ENCODE data around the gene NCAPH2. TPM values are rescaled to one million over a fixed set of nuclear protein-coding genes. Genes with fewer than 3 reads are reported as not detected.

Gene NCAPH2
- total RNA-seq, result 16.0 and 60.0 TPM in 2 replicates

GRCh38 chr22:50507991-50508884 lies at the start of gene NCAPH2:
Gene NCAPH2, plus strand, starts transcription at chr22:50508224. Its CDS starts 114 bp downstream, at chr22:50508338.

GRCh38 chr22:50474710-50475651 lies 33.0 kb upstream of the NCAPH2 start, which contains the start of gene SBF1:
Gene SBF1, minus strand, starts transcription at chr22:50475035. Its CDS starts 195 bp downstream, at chr22:50474840.

GRCh38 chr22:50481440-50482106 lies 26.5 kb upstream of the NCAPH2 start, which contains the start of gene ADM2:
Gene ADM2, plus strand, starts transcription at chr22:50481543. Its CDS starts 305 bp downstream, at chr22:50481848.

DNA sequence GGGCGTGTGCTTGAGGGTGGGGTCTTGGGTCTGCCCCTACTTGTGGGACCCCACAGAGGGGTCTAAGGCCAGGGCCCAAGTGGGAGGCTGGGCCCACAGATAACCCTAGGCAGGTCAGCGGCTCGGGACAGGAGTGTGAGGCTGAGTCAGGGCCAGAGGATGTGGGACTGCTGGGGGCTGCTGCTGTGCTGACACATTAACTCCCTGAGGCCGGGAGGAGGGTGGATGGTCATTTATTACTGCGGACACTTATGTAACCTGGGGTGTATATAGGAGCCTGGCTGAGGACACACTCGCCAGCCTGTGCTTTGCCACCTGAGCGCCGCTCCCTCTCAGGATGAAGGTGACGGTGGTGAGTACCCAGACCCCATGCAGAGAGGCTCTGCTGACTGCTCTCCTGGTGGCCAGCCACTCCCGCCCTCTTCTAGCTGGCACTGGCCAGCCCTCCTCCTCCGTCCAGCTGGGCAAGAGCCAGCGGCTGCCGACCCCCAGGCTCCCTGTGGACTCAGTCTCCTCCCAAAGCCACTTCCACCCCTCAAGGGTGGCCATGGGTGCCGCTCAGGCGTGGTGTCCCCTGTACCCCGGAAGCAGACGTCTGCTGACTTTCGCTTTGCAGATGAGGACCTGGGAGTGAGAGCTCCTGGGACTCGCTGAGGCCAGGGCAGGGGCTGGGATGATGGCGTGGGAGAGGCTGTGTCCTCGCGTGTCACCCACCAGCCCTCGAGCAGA lies 21.3 kb upstream of the NCAPH2 start, which contains the start of gene MIOX:
MIOX (plus strand) TSS at position 299 of the 729 bp plus-strand sequence; CDS start at position 338, 39 bp downstream.

DNA sequence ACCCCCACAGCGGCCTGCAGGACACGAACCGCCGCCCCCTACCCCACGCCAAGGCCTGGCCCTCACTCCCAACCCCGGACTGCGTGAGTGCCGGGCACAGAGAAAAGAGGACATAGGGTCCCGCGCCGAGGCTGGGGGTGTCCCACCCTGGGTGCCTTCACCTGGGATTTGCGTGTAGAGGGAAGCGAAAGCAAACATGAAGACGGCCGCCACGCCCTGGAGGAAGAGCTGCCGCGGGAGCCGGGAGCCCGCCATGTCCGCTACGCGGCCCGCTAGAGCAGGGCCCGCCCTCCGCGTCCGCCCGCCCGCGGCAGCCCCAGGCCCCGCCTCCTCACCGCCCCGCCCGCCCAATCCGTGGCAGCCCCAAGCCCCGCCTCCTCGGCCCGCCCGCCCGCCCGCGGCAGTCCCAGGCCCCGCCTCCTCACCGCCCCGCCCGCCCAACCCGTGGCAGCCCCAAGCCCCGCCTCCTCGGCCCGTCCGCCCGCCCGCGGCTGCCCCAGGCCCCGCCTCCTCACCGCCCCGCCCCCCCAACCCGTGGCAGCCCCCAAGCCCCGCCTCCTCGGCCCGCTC lies 518 bp upstream of the NCAPH2 start, which contains the start of gene LMF2:
LMF2 (minus strand) TSS at position 282 of the 570 bp plus-strand sequence; CDS start at position 255, 27 bp downstream.

GRCh38 chr22:50525104-50525857 lies 17.3 kb downstream of the NCAPH2 start, which contains the start of gene SCO2:
Gene SCO2, minus strand, starts transcription at chr22:50525598. Its CDS starts 1,187 bp downstream, at chr22:50524411.

DNA sequence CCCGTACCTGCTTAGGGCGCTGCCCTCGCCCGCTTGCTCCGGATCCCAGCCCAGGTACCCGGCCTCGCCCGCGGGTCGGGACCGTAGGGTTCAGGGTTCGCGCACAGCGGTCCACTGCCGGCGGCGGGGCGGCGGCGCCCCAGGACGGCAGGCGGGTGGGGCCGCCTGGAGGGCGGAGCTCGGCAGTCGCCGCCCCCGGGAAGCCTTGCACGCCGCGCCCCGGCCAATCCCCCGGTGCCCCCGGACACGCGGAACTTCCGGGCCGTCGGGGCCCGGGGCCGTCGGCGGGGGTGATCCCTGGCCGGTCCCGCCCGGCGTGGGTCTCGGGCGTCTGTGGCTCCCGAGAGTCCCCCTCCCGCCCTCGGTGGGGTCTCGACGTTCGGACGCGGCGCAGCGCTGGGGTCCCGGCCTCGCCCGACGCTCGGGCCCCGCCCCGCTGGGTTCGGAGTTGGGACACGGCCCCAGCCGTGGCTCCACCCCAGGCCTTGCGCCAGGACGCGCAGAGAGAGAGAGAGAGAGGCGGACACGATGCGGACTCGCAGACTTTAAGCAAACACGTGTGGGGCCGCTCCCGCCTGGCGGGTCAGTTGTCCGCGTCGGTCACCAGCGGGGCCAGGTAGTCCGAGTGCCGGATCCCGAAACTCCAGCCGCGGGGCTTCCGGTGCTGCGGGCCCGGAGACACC lies 22.0 kb downstream of the NCAPH2 start, which contains the start of gene TYMP:
TYMP (minus strand) TSS at position 116 of the 683 bp plus-strand sequence. CDS start 303 bp downstream, outside the sequence.

DNA sequence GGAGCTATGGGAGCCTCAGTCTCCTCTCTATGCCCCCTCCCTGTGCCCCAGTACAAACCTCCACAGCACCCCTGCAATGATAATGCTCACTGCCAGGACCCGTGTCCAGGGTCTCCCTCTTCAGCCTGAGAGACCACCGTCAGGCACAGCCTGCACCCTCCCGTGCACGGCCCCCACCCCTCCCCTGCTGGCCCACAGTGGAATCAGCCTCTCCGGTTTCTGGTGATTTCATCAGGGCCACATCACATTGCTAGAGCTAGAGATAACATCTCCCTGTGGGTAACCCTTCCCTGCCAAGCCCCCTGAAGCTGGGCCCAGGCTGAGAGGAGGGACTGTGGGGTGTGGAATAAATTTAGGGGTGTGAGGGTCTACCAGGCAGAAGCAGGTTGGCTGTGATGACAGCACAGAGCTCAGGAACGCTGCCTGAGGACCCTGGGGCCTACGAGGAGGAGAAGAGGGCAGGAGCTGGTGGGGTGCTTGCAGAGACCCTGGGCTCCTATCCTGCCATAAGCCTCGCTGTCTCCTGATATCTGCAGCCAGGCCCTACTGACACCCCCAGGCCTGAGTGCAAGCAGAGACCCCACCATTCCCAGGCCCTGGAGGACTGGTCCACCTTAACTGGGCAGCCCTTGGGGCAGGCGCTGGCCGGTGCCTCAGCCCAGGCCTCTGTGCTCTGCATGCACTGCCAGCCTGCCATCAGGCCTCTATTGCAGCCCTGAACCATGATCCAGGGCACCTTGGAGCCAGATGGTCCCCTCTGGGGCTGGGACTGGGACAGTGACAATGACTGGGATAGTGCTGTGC lies 37.7 kb downstream of the NCAPH2 start, which contains the start of gene KLHDC7B:
KLHDC7B (plus strand) TSS at position 378 of the 804 bp plus-strand sequence; CDS start at position 723, 345 bp downstream.

DNA sequence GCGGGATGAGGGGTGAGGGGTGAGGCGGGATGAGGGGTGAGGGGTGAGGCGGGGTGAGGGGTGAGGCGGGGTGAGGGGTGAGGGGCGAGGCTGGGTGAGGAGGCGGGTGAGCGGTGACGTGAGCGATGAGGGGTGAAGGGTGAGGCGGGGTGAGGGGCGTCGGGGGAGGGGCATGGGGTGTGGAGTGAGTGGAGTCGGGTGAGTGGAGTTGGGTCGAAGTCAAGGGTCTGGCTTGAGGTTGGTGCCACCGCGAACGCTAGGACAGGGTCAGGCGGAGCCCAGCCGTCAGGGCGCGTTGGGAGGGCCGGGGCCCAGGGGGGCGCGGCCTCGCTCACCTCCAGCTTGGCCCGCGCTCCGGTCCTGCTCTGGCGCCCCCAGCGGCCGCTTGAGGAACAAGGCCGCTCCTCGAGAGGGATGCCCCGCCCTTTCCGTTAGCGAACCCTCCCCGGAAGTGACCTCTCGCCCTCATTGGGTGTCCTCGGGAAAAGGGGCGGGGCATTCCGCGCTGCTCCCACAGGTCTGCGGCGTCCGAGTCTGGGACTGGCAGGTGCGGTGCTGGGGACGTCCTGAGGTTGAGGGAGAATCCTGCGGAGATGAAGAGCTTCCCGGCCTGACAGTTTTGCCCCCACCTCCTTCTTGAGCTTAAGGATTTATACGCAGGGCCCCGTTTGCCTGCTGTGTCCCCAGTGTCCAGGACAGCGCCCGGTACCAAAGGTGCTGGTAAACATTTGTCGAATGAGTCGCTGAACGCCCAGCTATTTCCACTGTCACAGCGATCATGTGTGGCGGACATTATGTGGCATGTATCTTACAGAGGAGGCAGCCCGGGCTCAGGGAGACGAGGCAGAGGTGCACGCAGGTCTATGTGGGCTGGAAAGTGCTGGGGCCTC lies 54.7 kb downstream of the NCAPH2 start, which contains the start of gene SYCE3:
SYCE3 (minus strand) TSS at position 397 of the 890 bp plus-strand sequence. CDS start 6,514 bp downstream, outside the sequence.

Other genes starting within 250 kb of the NCAPH2 start
- gene MAPK12, start 246.5 kb upstream of the NCAPH2 start, total RNA-seq, result 27.3 and 28.2 TPM in 2 replicates
- gene MAPK11, start 237.8 kb upstream of the NCAPH2 start, total RNA-seq, result 1.4 and 8.0 TPM in 2 replicates
- gene PLXNB2, start 200.6 kb upstream of the NCAPH2 start, total RNA-seq, result 98.1 and 136 TPM in 2 replicates
- gene DENND6B, start 181.2 kb upstream of the NCAPH2 start, total RNA-seq, result 2.2 and 2.4 TPM in 2 replicates
- 34.5 and 36.1 TPM in 2 replicates for gene PPP6R2, start 164.9 kb upstream of the NCAPH2 start, total RNA-seq
- 56.4 and 65.3 TPM in 2 replicates for gene SBF1, start 33.2 kb upstream of the NCAPH2 start, total RNA-seq
- gene ADM2, start 26.7 kb upstream of the NCAPH2 start, total RNA-seq, result 0.72 and 8.8 TPM in 2 replicates
- gene MIOX, start 21.4 kb upstream of the NCAPH2 start, total RNA-seq, result not detected in 2 replicates
- 56.1 and 68.0 TPM in 2 replicates for gene LMF2, start 522 bp upstream of the NCAPH2 start, total RNA-seq
- gene SCO2, start 17.4 kb downstream of the NCAPH2 start, total RNA-seq, result 5.4 and 8.4 TPM in 2 replicates
- gene TYMP, start 21.8 kb downstream of the NCAPH2 start, total RNA-seq, result 36.4 and 74.5 TPM in 2 replicates
- 0.52 TPM in 1 of 2 replicates, not detected in the other for gene KLHDC7B, start 37.7 kb downstream of the NCAPH2 start, total RNA-seq
- gene SYCE3, start 54.7 kb downstream of the NCAPH2 start, total RNA-seq, result not detected in 2 replicates
- gene CPT1B, start 70.2 kb downstream of the NCAPH2 start, total RNA-seq, result 0.52 and 3.8 TPM in 2 replicates
- 29.1 and 34.9 TPM in 2 replicates for gene CHKB, start 74.6 kb downstream of the NCAPH2 start, total RNA-seq
- 0.24 and 0.26 TPM in 2 replicates for gene MAPK8IP2, start 92.6 kb downstream of the NCAPH2 start, total RNA-seq
- gene ARSA, start 119.9 kb downstream of the NCAPH2 start, total RNA-seq, result 38.2 and 48.5 TPM in 2 replicates
- 1.2 and 4.2 TPM in 2 replicates for gene SHANK3, start 164.6 kb downstream of the NCAPH2 start, total RNA-seq
- not detected in 2 replicates for gene ACR, start 230.0 kb downstream of the NCAPH2 start, total RNA-seq

Data from epithelial cell of alveolus of lung (primary cell).